Natural killer cell treated with Interleukin-12 subunit alpha and Interleukin-12 subunit beta and Interleukin-15 and Interleukin-18, amount 100 ng/mL, for 72 hours (primary cell): ENCODE results near the gene CDT1. TPM values are rescaled to one million over a fixed set of nuclear protein-coding genes. Genes with fewer than 3 reads are reported as not detected.

ENCODE experiments used
- ATAC-seq, 2 donors: fragments of 150-1000 bp; cut with Tn5 transposase in 1 of 2; sonication (Bioruptor Pico), chemical (Tn5 transposase) in 1 of 2; 2 replicates each; pipeline ENCODE4 v1.10.0; 2021
- DNase-seq: peaks from one replicate; pipeline ENCODE4 v3.0.0; 2022; ENCODE audit warnings: low spot score
- H3K27ac Mint-ChIP-seq, 2 donors: 1 replicate in 1 of 2; 2 replicates in 1 of 2; pipeline ENCODE4 v1.8.0; 2022; ENCODE audit warnings: mixed read lengths in 2 of 2, mild to moderate bottlenecking in 1 of 2, moderate library complexity in 1 of 2
- H3K27me3 Mint-ChIP-seq, 2 donors: 1 replicate in 1 of 2; 2 replicates in 1 of 2; pipeline ENCODE4 v1.8.0; 2022; ENCODE audit warnings: mixed read lengths in 2 of 2
- H3K36me3 Mint-ChIP-seq: one replicate; pipeline ENCODE4 v1.8.0; 2022; ENCODE audit warnings: mixed read lengths
- H3K4me1 Mint-ChIP-seq, 2 donors: 1 replicate in 1 of 2; 2 replicates in 1 of 2; pipeline ENCODE4 v1.8.0; 2022; ENCODE audit warnings: low read depth in 2 of 2, mixed read lengths in 2 of 2, mild to moderate bottlenecking in 1 of 2
- H3K4me3 Mint-ChIP-seq: one replicate; pipeline ENCODE4 v1.8.0; 2022; ENCODE audit warnings: mixed read lengths
- H3K9me3 Mint-ChIP-seq: 2 replicates; pipeline ENCODE4 v1.8.0; 2022; ENCODE audit warnings: mixed read lengths
- total RNA-seq, 2 donors: library from RNA; stranded (reverse); gene quantifications; one replicate each; pipeline ENCODE4 v1.2.3, GENCODE V29; 2022

The CDT1 gene
- total RNA-seq, 2 donors from 2014 or later, result 50.0 to 129 TPM

GRCh38 chr16:88831838-88832237 lies 28.2 kb downstream of the CDT1 start:
- DNase-seq (no peak), ATAC-seq (no peak)
- Mint-ChIP-seq H3K27ac (no peak overlapping the region), H3K9me3 (no peaks in the 10 kb centered on the region), H3K4me1 (no peaks in the 10 kb centered on the region), H3K27me3 (no peaks in the 10 kb centered on the region), H3K4me3 (no peak overlapping the region), H3K36me3 (no peaks in the 10 kb centered on the region)

GRCh38 chr16:88833086-88833485 lies 29.5 kb downstream of the CDT1 start:
- Mint-ChIP-seq H3K27ac (no peak overlapping the region), H3K36me3 (no peaks in the 10 kb centered on the region), H3K27me3 (no peaks in the 10 kb centered on the region), H3K4me1 (no peaks in the 10 kb centered on the region), H3K9me3 (no peaks in the 10 kb centered on the region), H3K4me3 (no peak overlapping the region)
- ATAC-seq (no peak), DNase-seq (no peak)

- ATAC-seq, result no peak
Measured at GRCh38 chr16:88834670-88835069, 31.1 kb downstream of the CDT1 start.

GRCh38 chr16:88835383-88835782 lies 31.8 kb downstream of the CDT1 start:
- Mint-ChIP-seq H3K4me3 (no peak overlapping the region), H3K36me3 (no peaks in the 10 kb centered on the region), H3K9me3 (no peaks in the 10 kb centered on the region), H3K4me1 (no peaks in the 10 kb centered on the region), H3K27me3 (no peaks in the 10 kb centered on the region), H3K27ac (no peak overlapping the region)
- no peak for DNase-seq
- no peak for ATAC-seq

More at GRCh38 chr16:88834670-88835069, 31.1 kb downstream of the CDT1 start:
- H3K9me3 Mint-ChIP-seq, result no peaks in the 10 kb centered on the region
- H3K27ac Mint-ChIP-seq, result no peak overlapping the region
- DNase-seq, result no peak
- H3K4me1 Mint-ChIP-seq, result no peaks in the 10 kb centered on the region
- no peaks in the 10 kb centered on the region for H3K27me3 Mint-ChIP-seq
- no peaks in the 10 kb centered on the region for H3K36me3 Mint-ChIP-seq
- no peak overlapping the region for H3K4me3 Mint-ChIP-seq

GRCh38 chr16:88835818-88836217 lies 32.2 kb downstream of the CDT1 start:
- no peaks in the 10 kb centered on the region for H3K36me3 Mint-ChIP-seq
- no peak overlapping the region for H3K27ac Mint-ChIP-seq
- no peaks in the 10 kb centered on the region for H3K4me1 Mint-ChIP-seq
- no peaks in the 10 kb centered on the region for H3K9me3 Mint-ChIP-seq
- ATAC-seq (no peak), DNase-seq (no peak)
- no peak overlapping the region for H3K4me3 Mint-ChIP-seq
- no peaks in the 10 kb centered on the region for H3K27me3 Mint-ChIP-seq

GRCh38 chr16:88836791-88837190 lies 33.2 kb downstream of the CDT1 start:
- DNase-seq (no peak), ATAC-seq (no peak)
- no peak overlapping the region for H3K27ac Mint-ChIP-seq
- no peak overlapping the region for H3K4me3 Mint-ChIP-seq
- H3K36me3 Mint-ChIP-seq, result no peaks in the 10 kb centered on the region
- H3K27me3 Mint-ChIP-seq, result no peaks in the 10 kb centered on the region
- H3K4me1 Mint-ChIP-seq, result no peaks in the 10 kb centered on the region
- no peaks in the 10 kb centered on the region for H3K9me3 Mint-ChIP-seq

GRCh38 chr16:88837806-88838205 lies 34.2 kb downstream of the CDT1 start:
- H3K27ac Mint-ChIP-seq, result no peak overlapping the region
- DNase-seq (no peak), ATAC-seq (no peak)
- H3K36me3 Mint-ChIP-seq, result no peaks in the 10 kb centered on the region
- no peaks in the 10 kb centered on the region for H3K9me3 Mint-ChIP-seq
- no peaks in the 10 kb centered on the region for H3K4me1 Mint-ChIP-seq
- H3K4me3 Mint-ChIP-seq, result no peak overlapping the region
- H3K27me3 Mint-ChIP-seq, result no peaks in the 10 kb centered on the region

GRCh38 chr16:88838566-88838965 lies 35.0 kb downstream of the CDT1 start:
- Mint-ChIP-seq H3K27me3 (no peaks in the 10 kb centered on the region), H3K4me1 (no peaks in the 10 kb centered on the region), H3K27ac (no peak overlapping the region), H3K36me3 (no peaks in the 10 kb centered on the region), H3K4me3 (no peak overlapping the region), H3K9me3 (no peaks in the 10 kb centered on the region)
- no peak for ATAC-seq
- DNase-seq, result no peak

- H3K4me1 Mint-ChIP-seq, result no peaks in the 10 kb centered on the region
Measured at GRCh38 chr16:88839026-88839529, 35.5 kb downstream of the CDT1 start.

GRCh38 chr16:88839745-88840599 lies 36.4 kb downstream of the CDT1 start:
- ATAC-seq (peak in 1 of 2 donors; percentile 28), DNase-seq (no peak)
- Mint-ChIP-seq H3K27ac (no peak overlapping the region), H3K36me3 (no peaks in the 10 kb centered on the region), H3K27me3 (no peaks in the 10 kb centered on the region), H3K4me3 (no peak overlapping the region), H3K9me3 (no peaks in the 10 kb centered on the region), H3K4me1 (no peaks in the 10 kb centered on the region)

More at GRCh38 chr16:88839026-88839529, 35.5 kb downstream of the CDT1 start:
- Mint-ChIP-seq H3K27me3 (no peaks in the 10 kb centered on the region), H3K36me3 (no peaks in the 10 kb centered on the region), H3K27ac (no peak overlapping the region), H3K9me3 (no peaks in the 10 kb centered on the region), H3K4me3 (no peak overlapping the region)
- ATAC-seq (no peak), DNase-seq (no peak)

- DNase-seq (no peak), ATAC-seq (no peak)
- H3K4me3 Mint-ChIP-seq, result no peak overlapping the region
- no peak overlapping the region for H3K27ac Mint-ChIP-seq
- no peaks in the 10 kb centered on the region for H3K36me3 Mint-ChIP-seq
- no peaks in the 10 kb centered on the region for H3K27me3 Mint-ChIP-seq
- H3K9me3 Mint-ChIP-seq, result no peaks in the 10 kb centered on the region
- H3K4me1 Mint-ChIP-seq, result no peaks in the 10 kb centered on the region
Measured at GRCh38 chr16:88840600-88841215, 37.1 kb downstream of the CDT1 start.

GRCh38 chr16:88841521-88842307 lies 38.1 kb downstream of the CDT1 start:
- Mint-ChIP-seq H3K27ac (no peak overlapping the region), H3K4me3 (no peak overlapping the region), H3K36me3 (no peaks in the 10 kb centered on the region), H3K4me1 (no peaks in the 10 kb centered on the region), H3K27me3 (no peaks in the 10 kb centered on the region), H3K9me3 (no peaks in the 10 kb centered on the region)
- DNase-seq (no peak), ATAC-seq (no peak)

- no peaks in the 10 kb centered on the region for H3K27me3 Mint-ChIP-seq
Measured at GRCh38 chr16:88842308-88842756, 38.7 kb downstream of the CDT1 start.

GRCh38 chr16:88842806-88843205 lies 39.2 kb downstream of the CDT1 start:
- H3K9me3 Mint-ChIP-seq, result no peaks in the 10 kb centered on the region

More at GRCh38 chr16:88842308-88842756, 38.7 kb downstream of the CDT1 start:
- DNase-seq, result no peak
- Mint-ChIP-seq H3K4me3 (no peak overlapping the region), H3K36me3 (no peaks in the 10 kb centered on the region), H3K27ac (no peak overlapping the region), H3K4me1 (no peaks in the 10 kb centered on the region), H3K9me3 (no peaks in the 10 kb centered on the region)
- ATAC-seq, result no peak

More at GRCh38 chr16:88842806-88843205, 39.2 kb downstream of the CDT1 start:
- ATAC-seq, result no peak
- Mint-ChIP-seq H3K27me3 (no peaks in the 10 kb centered on the region), H3K4me3 (no peak overlapping the region), H3K36me3 (no peaks in the 10 kb centered on the region), H3K4me1 (no peaks in the 10 kb centered on the region), H3K27ac (no peak overlapping the region)
- no peak for DNase-seq
